ENCODE measurements around the gene ARSJ.

ARSJ gene

GRCh38 chr4:113885291-113885690 lies 94.2 kb downstream of the ARSJ start:
- no peak for DNase-seq

GRCh38 chr4:113884655-113885054 lies 94.8 kb downstream of the ARSJ start:
- DNase-seq: no peak

GRCh38 chr4:113882668-113883067 lies 96.8 kb downstream of the ARSJ start:
- DNase-seq: no peak

- no peak for DNase-seq
These were observed 98.2 kb downstream of the ARSJ start for GRCh38 chr4:113881256-113881655.

GRCh38 chr4:113880240-113881028 lies 99.0 kb downstream of the ARSJ start:
- DNase-seq: no peak

GRCh38 chr4:113878668-113879067 lies 100.8 kb downstream of the ARSJ start:
- DNase-seq: no peak

GRCh38 chr4:113874480-113874879 lies 105.0 kb downstream of the ARSJ start:
- DNase-seq: no peak

GRCh38 chr4:113873508-113873907 lies 105.9 kb downstream of the ARSJ start:
- DNase-seq: no peak

GRCh38 chr4:113872426-113873260 lies 106.8 kb downstream of the ARSJ start:
- no peak for DNase-seq

- no peak for DNase-seq
These were observed 108.4 kb downstream of the ARSJ start for GRCh38 chr4:113871080-113871479.

GRCh38 chr4:113869743-113870375 lies 109.6 kb downstream of the ARSJ start:
- no peak for DNase-seq

- no peak for DNase-seq
These were observed 112.8 kb downstream of the ARSJ start for GRCh38 chr4:113866611-113867010.

- DNase-seq: no peak
These were observed 120.5 kb downstream of the ARSJ start for GRCh38 chr4:113858924-113859323.

- no peak for DNase-seq
These were observed 127.6 kb downstream of the ARSJ start for GRCh38 chr4:113851816-113852215.
